RWPE1 (cell line): ENCODE results near the gene ZNF223.

ENCODE experiments used
- CTCF ChIA-PET: fragments of 350-600 bp; sonication (Branson Sonifier 250); formaldehyde crosslinking; extraction: SDS; loops from one replicate; lab custom pipeline; 2021; lab: Yijun Ruan, JAX
- POLR2A ChIA-PET: fragments of 400-600 bp; formaldehyde crosslinking; extraction: SDS; loops from one replicate; lab custom pipeline; 2020; ENCODE audit warnings: antibody characterized with exemption; ENCODE audit not compliant: low non-redundant PET; lab: Yijun Ruan, JAX
- DNase-seq: peaks from one replicate; pipeline ENCODE4 v3.0.0; 2012; ENCODE audit warnings: low spot score
- H3K27ac ChIP-seq: fragments of 450-650 bp; 2 replicates; pipeline ENCODE4 v1.5.1; 2017
- TF ChIP-seq, protein P1 (sequence below): fragments of 450-650 bp; conservative IDR thresholded peaks from 2 replicates; pipeline ENCODE4 v1.5.1; 2017; ENCODE audit warnings: low read depth, mild to moderate bottlenecking

ZNF223 gene

DNA sequence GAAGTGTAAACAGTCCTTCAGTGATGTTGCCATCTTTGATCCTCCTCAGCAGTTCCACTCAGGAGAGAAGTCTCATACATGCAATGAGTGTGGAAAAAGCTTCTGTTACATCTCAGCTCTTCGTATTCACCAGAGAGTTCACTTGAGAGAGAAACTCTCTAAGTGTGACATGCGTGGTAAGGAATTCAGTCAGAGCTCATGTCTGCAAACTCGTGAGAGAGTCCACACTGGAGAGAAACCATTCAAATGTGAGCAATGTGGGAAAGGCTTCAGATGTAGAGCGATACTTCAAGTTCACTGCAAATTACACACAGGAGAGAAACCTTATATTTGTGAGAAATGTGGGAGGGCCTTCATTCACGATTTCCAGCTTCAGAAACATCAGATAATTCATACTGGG, 41.4 kb upstream of the ZNF223 start:
- no peak overlapping the region for H3K27ac ChIP-seq
- TF ChIP-seq, protein P1, sequence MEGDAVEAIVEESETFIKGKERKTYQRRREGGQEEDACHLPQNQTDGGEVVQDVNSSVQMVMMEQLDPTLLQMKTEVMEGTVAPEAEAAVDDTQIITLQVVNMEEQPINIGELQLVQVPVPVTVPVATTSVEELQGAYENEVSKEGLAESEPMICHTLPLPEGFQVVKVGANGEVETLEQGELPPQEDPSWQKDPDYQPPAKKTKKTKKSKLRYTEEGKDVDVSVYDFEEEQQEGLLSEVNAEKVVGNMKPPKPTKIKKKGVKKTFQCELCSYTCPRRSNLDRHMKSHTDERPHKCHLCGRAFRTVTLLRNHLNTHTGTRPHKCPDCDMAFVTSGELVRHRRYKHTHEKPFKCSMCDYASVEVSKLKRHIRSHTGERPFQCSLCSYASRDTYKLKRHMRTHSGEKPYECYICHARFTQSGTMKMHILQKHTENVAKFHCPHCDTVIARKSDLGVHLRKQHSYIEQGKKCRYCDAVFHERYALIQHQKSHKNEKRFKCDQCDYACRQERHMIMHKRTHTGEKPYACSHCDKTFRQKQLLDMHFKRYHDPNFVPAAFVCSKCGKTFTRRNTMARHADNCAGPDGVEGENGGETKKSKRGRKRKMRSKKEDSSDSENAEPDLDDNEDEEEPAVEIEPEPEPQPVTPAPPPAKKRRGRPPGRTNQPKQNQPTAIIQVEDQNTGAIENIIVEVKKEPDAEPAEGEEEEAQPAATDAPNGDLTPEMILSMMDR: no peak
- ChIA-PET CTCF (interaction anchor here (1.0 kb wide), 1 partner anchor 201 kb away, joined by 3 read pairs; no protein-coding TSS in a partner anchor), POLR2A (no interaction called here)
- no peak for DNase-seq

DNA sequence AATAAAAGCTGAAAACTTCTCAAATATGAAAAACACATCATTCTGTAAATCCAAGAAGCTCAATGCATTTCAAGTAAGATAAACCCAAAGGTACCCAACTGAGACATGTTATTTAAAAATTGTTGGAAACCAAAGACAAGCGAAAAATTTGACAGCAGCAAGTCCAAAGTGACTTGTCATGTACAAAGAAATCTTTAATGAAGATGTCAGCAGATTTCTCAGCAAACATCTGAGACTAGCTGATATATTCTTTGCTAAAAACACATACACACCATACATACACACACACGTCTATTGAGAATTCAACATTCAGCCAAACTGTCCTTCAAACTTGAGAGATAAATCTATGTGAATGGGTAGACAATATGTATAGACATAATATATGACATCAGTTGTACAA, 32.3 kb upstream of the ZNF223 start:
- no peak overlapping the region for H3K27ac ChIP-seq
- TF ChIP-seq, protein P1: no peak
- DNase-seq: no peak
- POLR2A ChIA-PET: no interaction called here
- CTCF ChIA-PET: no interaction called here

DNA sequence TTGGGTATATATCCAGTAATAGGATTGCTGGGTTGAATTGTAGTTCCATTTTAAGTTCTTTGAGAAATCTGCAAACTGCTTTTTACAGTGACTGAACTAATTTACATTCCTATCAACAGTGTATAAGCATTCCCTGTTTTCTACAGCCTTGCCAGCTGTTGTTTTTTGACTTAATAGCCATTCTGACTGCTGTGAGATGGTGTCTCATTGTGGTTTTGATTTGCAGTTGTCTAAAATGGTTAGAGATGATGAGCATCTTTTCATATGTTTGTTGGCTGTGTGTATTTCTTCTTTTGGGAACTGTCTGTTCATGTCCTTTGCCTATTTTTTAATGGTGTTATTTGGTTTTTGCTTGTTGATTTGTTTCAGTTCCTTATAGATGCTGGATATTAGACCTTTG, 30.6 kb upstream of the ZNF223 start:
- H3K27ac ChIP-seq: no peak overlapping the region
- TF ChIP-seq, protein P1: no peak
- ChIA-PET CTCF (interaction anchor here (0.6 kb wide), 1 partner anchor 191 kb away, joined by 4 read pairs; no protein-coding TSS in a partner anchor), POLR2A (no interaction called here)
- DNase-seq: no peak

DNA sequence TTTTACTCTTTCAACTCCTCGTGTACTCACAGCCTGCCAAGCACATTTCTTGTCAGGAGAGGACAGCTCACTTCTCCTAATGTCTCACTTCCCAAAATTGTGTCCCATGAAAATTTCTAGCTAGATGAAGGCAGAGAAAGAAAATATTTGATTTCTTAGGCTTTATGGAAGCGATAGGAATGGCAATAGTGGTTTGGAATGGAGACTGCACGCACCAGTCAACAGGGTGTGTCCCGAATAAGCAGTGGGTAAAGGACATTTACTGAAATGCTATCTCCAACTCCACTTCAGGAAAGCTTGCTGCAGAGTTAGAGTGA, 27.0 kb upstream of the ZNF223 start:
- DNase-seq: no peak
- TF ChIP-seq, protein P1: no peak
- ChIA-PET CTCF (no interaction called here), POLR2A (no interaction called here)
- peak overlapping the region; percentile 57 for H3K27ac ChIP-seq

DNA sequence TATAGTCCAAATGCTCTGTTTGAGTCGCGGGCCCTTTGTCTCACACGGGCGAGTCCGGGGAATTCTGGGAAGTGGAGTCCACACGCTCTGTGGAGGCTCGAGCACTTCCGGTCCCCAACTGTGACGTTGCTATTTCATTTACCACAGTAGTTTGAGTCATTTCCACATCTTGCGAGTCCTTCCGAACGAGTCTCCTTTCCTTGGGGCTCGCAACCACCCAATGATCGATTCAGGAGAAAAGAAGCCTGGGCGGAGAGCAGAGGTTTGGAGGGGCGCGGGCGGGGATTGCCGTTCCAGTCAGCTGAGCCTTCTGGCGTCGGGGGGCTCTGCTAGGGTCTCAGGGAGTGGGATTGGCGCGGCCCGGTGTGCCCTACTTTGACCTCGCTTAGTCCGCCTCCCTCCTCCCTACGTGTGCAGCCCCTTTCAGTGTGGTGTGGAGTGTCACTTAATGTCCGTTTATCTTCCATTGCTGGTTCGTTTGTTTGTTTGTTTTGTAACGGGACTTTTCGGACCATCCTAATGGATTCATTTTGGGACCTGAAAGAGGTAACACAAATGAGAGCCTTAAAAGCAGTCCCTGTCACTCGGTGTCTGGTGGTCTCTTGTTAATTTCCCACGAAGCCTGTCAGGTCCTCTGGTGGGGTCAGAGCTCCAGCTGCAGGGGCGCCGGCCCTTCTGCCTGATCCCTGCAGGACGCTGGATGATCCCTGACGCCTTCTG, 26.5 kb upstream of the ZNF223 start, which contains the start of gene ZNF222:
Gene ZNF222, plus strand, starts transcription at position 163 of the 720 bp plus-strand sequence. Its CDS starts 58 bp downstream, at position 221.
- ChIA-PET CTCF (no interaction called here), POLR2A (no interaction called here)
- TF ChIP-seq, protein P1: no peak
- peak; percentile 71 for DNase-seq
- peak within 1 kb of the TSS; percentile 57 for H3K27ac ChIP-seq

DNA sequence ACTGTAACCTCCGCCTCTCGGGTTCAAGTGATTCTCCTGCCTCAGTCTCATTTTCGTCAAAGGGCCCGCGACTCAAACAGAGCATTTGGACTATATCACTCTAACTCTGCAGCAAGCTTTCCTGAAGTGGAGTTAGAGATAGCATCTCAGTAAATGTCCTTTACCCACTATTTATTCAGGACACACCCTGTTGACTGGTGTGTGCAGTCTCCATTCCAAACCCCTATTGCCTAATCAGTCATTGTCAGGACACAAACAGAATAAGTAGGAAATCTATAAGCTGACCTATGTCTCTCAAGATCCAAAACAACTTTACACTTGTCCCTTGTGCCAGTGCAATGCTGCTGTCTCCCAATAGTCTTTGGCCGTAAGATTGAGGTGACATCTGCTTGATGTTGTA, 25.2 kb upstream of the ZNF223 start:
- POLR2A ChIA-PET: no interaction called here

More for the DNA sequence above, 25.2 kb upstream of the ZNF223 start:
- DNase-seq: no peak
- CTCF ChIA-PET: no interaction called here
- TF ChIP-seq, protein P1: no peak
- H3K27ac ChIP-seq: no peak overlapping the region
